NCI-H748 treated with DMSO at 0.1 percent for 48 hours (cell line): ENCODE data around the gene SEC61A1.

Source experiments
- DNase-seq: peaks from one replicate; lab custom pipeline; 2025; lab: John Stamatoyannopoulos, UW

Gene SEC61A1

GRCh38 chr3:128060473-128061381 is 8.5 kb downstream of the SEC61A1 start:
- DNase-seq, result no peak

GRCh38 chr3:128062033-128062745 is 10.0 kb downstream of the SEC61A1 start:
- no peak for DNase-seq

GRCh38 chr3:128063865-128064264 is 11.6 kb downstream of the SEC61A1 start:
- DNase-seq, result no peak

- no peak for DNase-seq
These were observed 12.7 kb downstream of the SEC61A1 start for GRCh38 chr3:128064962-128065361.

GRCh38 chr3:128066114-128066513 is 13.9 kb downstream of the SEC61A1 start:
- DNase-seq, result no peak

GRCh38 chr3:128066676-128067075 is 14.4 kb downstream of the SEC61A1 start:
- DNase-seq, result no peak

- no peak for DNase-seq
These were observed 15.3 kb downstream of the SEC61A1 start for GRCh38 chr3:128067489-128067888.

- no peak for DNase-seq
These were observed 16.0 kb downstream of the SEC61A1 start for GRCh38 chr3:128068156-128068620.

GRCh38 chr3:128069271-128069670 is 17.0 kb downstream of the SEC61A1 start:
- DNase-seq, result no peak

- no peak for DNase-seq
These were observed 18.8 kb downstream of the SEC61A1 start for GRCh38 chr3:128070898-128071591.

GRCh38 chr3:128071771-128072453 is 19.7 kb downstream of the SEC61A1 start:
- DNase-seq, result no peak

- DNase-seq, result no peak
These were observed 20.4 kb downstream of the SEC61A1 start for GRCh38 chr3:128072454-128073184.

- no peak for DNase-seq
These were observed 21.0 kb downstream of the SEC61A1 start for GRCh38 chr3:128073185-128073725.

GRCh38 chr3:128073807-128074206 is 21.6 kb downstream of the SEC61A1 start:
- DNase-seq, result no peak

GRCh38 chr3:128074851-128075521 is 22.7 kb downstream of the SEC61A1 start:
- DNase-seq, result no peak

GRCh38 chr3:128075522-128076482 is 23.6 kb downstream of the SEC61A1 start:
- no peak for DNase-seq

GRCh38 chr3:128076483-128077201 is 24.4 kb downstream of the SEC61A1 start:
- DNase-seq, result no peak

GRCh38 chr3:128077202-128077624 is 25.0 kb downstream of the SEC61A1 start:
- DNase-seq, result no peak
